IMR-90 (cell line): Measurements from ENCODE around the gene LMNTD2.

Source experiments
- CEBPB ChIP-seq: IDR thresholded peaks from 2 replicates; pipeline ENCODE4 v1.6.1; 2012; ENCODE audit warnings: low read depth, low read length, improper control_type of control experiment
- CTCF ChIP-seq: conservative IDR thresholded peaks from 2 replicates; pipeline ENCODE4 v1.5.1; 2012; ENCODE audit warnings: mild to moderate bottlenecking, low read depth, low read length, improper control_type of control experiment
- FOS ChIP-seq: fragments of 150-350 bp; IDR thresholded peaks from 2 replicates; pipeline ENCODE4 v1.6.1; 2016; ENCODE audit warnings: low read depth, low read length
- MAZ ChIP-seq: IDR thresholded peaks from 2 replicates; pipeline ENCODE4 v1.6.1; 2012; ENCODE audit warnings: low read depth, mild to moderate bottlenecking, low read length, improper control_type of control experiment, moderate library complexity, borderline replicate concordance
- NFE2L2 ChIP-seq: fragments of 150-350 bp; IDR thresholded peaks from 2 replicates; pipeline ENCODE4 v1.6.1; 2016; ENCODE audit warnings: low read depth, mild to moderate bottlenecking, low read length
- POLR2A ChIP-seq: IDR thresholded peaks from 2 replicates; pipeline ENCODE4 v1.6.1; 2012; ENCODE audit warnings: mild to moderate bottlenecking, low read depth, low read length
- RAD21 ChIP-seq: IDR thresholded peaks from 2 replicates; pipeline ENCODE4 v1.6.1; 2012; ENCODE audit warnings: low read length, improper control_type of control experiment
- RFX5 ChIP-seq: IDR thresholded peaks from 2 replicates; pipeline ENCODE4 v1.8.0; 2012; ENCODE audit warnings: low read depth, mild to moderate bottlenecking, low read length, moderate library complexity
- USF2 ChIP-seq: fragments of 150-350 bp; IDR thresholded peaks from 2 replicates; pipeline ENCODE4 v1.6.1; 2017; ENCODE audit warnings: mild to moderate bottlenecking, antibody characterized with exemption, low read length, low read depth

- TF ChIP-seq CTCF (no peak), POLR2A (no peak), RAD21 (no peak), FOS (no peak), NFE2L2 (no peak), USF2 (no peak), MAZ (no peak), RFX5 (no peak), CEBPB (no peak)
Observed at GRCh38 chr11:548700-549603, 11.6 kb downstream of the LMNTD2 start.
